Fibroblast of the conjunctiva (primary cell): ENCODE results near the gene NEURL3.
"Not testable (repeated sequence)": the region's sequence is repeated elsewhere in the genome, so short reads cannot be mapped to it uniquely, and the experiment has no call there.

Experiments used
- DNase-seq: peaks from one replicate; pipeline ENCODE4 v3.0.0-alpha.2; 2010; ENCODE audit warnings: low read depth

NEURL3 gene

GRCh38 chr2:96505231-96505889 lies at the start of gene NEURL3:
TSS of gene NEURL3 (minus strand) at chr2:96505357. CDS start at chr2:96505286, 71 bp downstream.
- no peak for DNase-seq

- DNase-seq: peak; percentile 47
Measured at GRCh38 chr2:96554293-96555145, 49.4 kb upstream of the NEURL3 start.

GRCh38 chr2:96553957-96554292 lies 48.8 kb upstream of the NEURL3 start:
- DNase-seq: not testable (repeated sequence)

- DNase-seq: no peak
Measured at GRCh38 chr2:96553176-96553956, 48.2 kb upstream of the NEURL3 start.

GRCh38 chr2:96552315-96553175 lies 47.4 kb upstream of the NEURL3 start:
- no peak for DNase-seq

GRCh38 chr2:96551605-96552314 lies 46.6 kb upstream of the NEURL3 start:
- no peak for DNase-seq

GRCh38 chr2:96550787-96551604 lies 45.8 kb upstream of the NEURL3 start:
- DNase-seq: no peak

- DNase-seq: no peak
Measured at GRCh38 chr2:96549967-96550786, 45.0 kb upstream of the NEURL3 start.

- no peak for DNase-seq
Measured at GRCh38 chr2:96549466-96549785, 44.3 kb upstream of the NEURL3 start.

- no peak for DNase-seq
Measured at GRCh38 chr2:96548558-96549465, 43.7 kb upstream of the NEURL3 start.

GRCh38 chr2:96547731-96548171 lies 42.6 kb upstream of the NEURL3 start:
- peak; percentile 23 for DNase-seq

- no peak for DNase-seq
Measured at GRCh38 chr2:96547203-96547641, 42.1 kb upstream of the NEURL3 start.

- DNase-seq: no peak
Measured at GRCh38 chr2:96546797-96547196, 41.6 kb upstream of the NEURL3 start.

- DNase-seq: no peak
Measured at GRCh38 chr2:96546321-96546720, 41.2 kb upstream of the NEURL3 start.

- DNase-seq: no peak
Measured at GRCh38 chr2:96542357-96542977, 37.3 kb upstream of the NEURL3 start.

GRCh38 chr2:96541398-96542152 lies 36.4 kb upstream of the NEURL3 start:
- DNase-seq: peak; percentile 71

GRCh38 chr2:96540136-96540535 lies 35.0 kb upstream of the NEURL3 start:
- no peak for DNase-seq
